Midbrain (tissue), 1 donor: Measurements from ENCODE around the gene PTCRA.
A peak's percentile ranks its signal among the peaks of the same experiment; 100 is the strongest.
"Not testable (repeated sequence)": the region's sequence is repeated elsewhere in the genome, so short reads cannot be mapped to it uniquely, and the experiment has no call there.

ENCODE experiments used
- DNase-seq: peaks from one replicate; lab custom pipeline; 2025; lab: John Stamatoyannopoulos, UW

PTCRA gene

GRCh38 chr6:42902429-42903263 lies 13.2 kb upstream of the PTCRA start:
- DNase-seq: not testable (repeated sequence)

- no peak for DNase-seq
Observed at GRCh38 chr6:42904467-42904866, 11.4 kb upstream of the PTCRA start.

GRCh38 chr6:42907336-42907735 lies 8.5 kb upstream of the PTCRA start:
- no peak for DNase-seq

DNA sequence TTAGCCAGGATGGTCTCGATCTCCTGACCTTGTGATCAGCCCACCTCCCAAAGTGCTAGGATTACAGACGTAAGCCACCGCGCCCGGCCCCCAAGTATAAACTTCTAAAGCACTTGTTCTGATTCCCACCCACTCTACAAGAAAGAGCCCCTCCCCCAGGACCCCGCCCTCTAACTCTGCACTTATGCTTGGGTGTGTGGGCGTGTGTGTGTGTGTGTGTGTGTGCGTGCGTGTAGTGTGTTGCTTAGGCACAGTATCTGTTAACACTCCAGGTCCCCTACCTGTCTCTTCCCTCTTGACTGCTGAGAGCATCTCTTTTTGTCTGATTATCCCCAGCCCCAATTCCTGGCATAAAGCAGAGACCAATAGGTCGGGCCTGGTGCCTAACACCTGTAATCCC lies 6.0 kb upstream of the PTCRA start:
- no peak for DNase-seq

GRCh38 chr6:42911171-42912021 lies 4.5 kb upstream of the PTCRA start:
- no peak for DNase-seq

DNA sequence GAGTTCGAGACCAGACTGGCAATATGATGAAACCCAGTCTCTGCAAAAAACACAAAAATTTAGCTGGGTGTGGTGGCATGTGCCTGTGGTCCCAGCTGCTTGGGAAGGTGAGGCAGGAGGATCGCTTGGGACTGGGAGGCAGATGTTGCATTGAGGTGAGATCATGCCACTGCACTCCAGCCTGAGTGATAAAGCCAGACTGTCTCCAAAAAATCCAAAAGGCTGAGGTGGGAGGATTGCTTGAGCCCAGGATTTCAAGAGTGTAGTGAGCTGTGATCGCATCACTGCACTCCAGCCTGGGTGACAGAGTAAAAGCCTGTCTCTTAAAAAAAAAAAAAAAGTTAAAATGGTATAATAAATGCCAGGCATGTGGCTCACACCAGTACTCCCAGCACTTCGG lies 1.3 kb upstream of the PTCRA start:
- no peak for DNase-seq

GRCh38 chr6:42916288-42916687 lies 435 bp downstream of the PTCRA start:
- DNase-seq: no peak

GRCh38 chr6:42921801-42922200 lies 5.9 kb downstream of the PTCRA start:
- no peak for DNase-seq

- DNase-seq: no peak
Observed at GRCh38 chr6:42923666-42924065, 7.8 kb downstream of the PTCRA start.

- DNase-seq: no peak
Observed at GRCh38 chr6:42925248-42925857, 9.5 kb downstream of the PTCRA start.

- DNase-seq: peak; percentile 94
Observed at GRCh38 chr6:42928986-42929820, 13.3 kb downstream of the PTCRA start, which contains the start of gene CNPY3. Gene CNPY3 (plus strand): TSS chr6:42929480. CDS start chr6:42929571, 91 bp downstream.

DNA sequence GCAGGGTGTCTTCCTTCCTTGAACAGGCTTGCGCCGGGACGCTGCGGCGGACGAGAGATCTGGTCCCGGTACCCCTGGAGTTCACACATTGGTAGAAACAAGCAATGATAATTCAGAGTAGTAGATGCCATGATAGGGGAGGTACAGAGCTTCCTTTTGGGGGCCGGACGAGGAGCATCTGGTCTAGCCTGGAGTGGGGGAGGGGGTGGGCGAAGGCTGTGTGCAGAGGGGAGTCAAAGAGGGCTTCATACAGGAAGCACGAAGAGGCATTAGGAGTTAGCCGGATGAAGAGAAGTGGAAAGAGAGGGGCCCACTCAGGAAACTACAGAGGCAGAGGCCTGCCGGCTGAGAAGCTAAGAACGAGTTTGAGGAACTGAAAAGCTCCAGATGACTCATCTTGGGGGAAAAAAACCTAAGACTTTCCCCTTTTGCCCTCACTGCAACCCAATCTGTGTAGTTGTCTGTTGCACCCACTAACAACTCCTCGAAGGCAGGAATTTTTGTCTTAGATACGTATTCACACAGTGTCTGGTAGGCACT lies 14.0 kb downstream of the PTCRA start:
- DNase-seq: peak; percentile 43

DNA sequence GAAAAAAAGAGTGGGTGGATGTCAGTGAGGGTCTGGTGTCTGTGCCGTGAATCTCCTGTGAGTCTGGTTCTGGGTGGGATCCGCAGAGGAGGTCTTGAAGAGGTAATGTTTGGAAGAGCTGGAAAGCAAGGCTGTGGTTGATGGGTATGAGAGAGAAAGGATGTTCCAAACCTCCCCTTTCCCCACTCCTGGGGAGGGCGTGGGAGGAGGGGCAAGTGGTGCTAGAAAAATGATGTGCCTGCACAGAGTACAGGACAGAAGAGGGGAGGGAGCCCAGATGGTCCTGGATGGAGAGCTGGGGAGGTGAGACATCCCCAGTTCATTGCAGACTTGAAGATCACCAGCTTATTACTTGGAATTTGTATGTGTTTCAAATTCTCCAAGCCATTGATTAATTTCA lies 16.6 kb downstream of the PTCRA start:
- no peak for DNase-seq

- peak; percentile 14 for DNase-seq
Observed at GRCh38 chr6:42933205-42933604, 17.4 kb downstream of the PTCRA start.

GRCh38 chr6:42935322-42935721 lies 19.5 kb downstream of the PTCRA start:
- no peak for DNase-seq

DNA sequence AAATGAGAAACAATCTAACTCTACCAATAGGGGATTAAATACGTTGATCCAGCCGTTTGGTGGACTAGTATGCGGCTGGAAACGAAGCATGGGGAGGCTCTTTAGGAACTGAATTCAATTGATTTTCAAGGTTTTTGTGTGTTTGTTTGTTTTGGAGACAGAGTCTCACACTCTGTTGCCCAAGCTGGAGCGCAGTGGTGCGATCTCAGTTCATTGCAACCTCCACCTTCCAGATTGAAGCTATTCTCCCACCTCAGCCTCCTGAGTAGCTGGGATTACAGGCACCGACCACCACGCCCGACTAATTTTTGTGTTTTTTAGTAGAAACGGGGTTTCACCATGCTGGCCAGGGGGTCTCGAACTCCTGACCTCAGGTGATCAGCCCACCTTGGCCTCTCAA lies 20.5 kb downstream of the PTCRA start:
- no peak for DNase-seq

DNA sequence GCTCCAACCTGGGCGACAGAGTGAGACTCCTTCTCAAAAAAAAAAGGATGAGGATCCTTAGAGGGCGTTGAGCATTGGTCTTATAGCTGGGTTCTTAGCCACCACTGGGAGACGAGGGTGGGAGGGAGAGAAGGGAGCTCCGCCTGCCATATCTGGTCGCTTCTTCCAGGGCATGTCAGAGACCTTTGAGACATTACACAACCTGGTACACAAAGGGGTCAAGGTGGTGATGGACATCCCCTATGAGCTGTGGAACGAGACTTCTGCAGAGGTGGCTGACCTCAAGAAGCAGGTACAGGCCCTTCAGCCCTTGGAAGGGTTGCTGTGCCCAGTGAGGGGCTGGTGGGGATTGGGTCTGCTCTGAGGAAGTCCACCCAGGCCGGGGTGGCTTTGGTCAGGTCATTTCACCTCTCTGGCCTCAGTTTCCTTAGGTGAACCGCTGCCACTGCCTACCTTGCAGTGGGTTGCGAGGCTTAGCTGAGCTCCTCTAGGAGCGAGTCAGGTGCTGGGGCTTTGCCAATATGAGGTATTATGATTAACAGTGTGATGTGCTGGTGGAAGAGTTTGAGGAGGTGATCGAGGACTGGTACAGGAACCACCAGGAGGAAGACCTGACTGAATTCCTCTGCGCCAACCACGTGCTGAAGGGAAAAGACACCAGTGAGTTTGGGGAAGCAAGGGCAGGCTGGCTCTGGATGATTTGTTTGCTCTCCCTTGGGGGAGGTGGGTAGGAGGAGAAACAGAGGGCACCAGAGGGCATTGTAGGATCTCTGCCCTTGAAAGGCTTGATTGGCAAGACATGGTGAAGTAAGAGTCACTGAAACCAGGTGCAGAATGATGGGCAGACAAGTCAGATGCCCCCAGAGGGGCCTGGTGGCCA lies 21.9 kb downstream of the PTCRA start:
- DNase-seq: no peak

GRCh38 chr6:42938428-42938796 lies 22.6 kb downstream of the PTCRA start:
- DNase-seq: no peak

GRCh38 chr6:42938987-42939809 lies 23.3 kb downstream of the PTCRA start:
- no peak for DNase-seq

GRCh38 chr6:42939810-42940167 lies 23.9 kb downstream of the PTCRA start:
- no peak for DNase-seq
